C4-2B (cell line): ENCODE results near the gene PPIG.
"Not testable (repeated sequence)": the region's sequence is repeated elsewhere in the genome, so short reads cannot be mapped to it uniquely, and the experiment has no call there.

Experiments used
- H3K27ac ChIP-seq: fragments of 450-650 bp; 2 replicates; pipeline ENCODE4 v1.5.1; 2017
- ZFX ChIP-seq: fragments of 450-650 bp; IDR thresholded peaks from 2 replicates; pipeline ENCODE4 v1.6.1; 2017
- TF ChIP-seq, protein P1 (sequence below): fragments of 450-650 bp; conservative IDR thresholded peaks from 2 replicates; pipeline ENCODE4 v1.5.1; 2017; ENCODE audit warnings: mild to moderate bottlenecking

Gene PPIG

DNA sequence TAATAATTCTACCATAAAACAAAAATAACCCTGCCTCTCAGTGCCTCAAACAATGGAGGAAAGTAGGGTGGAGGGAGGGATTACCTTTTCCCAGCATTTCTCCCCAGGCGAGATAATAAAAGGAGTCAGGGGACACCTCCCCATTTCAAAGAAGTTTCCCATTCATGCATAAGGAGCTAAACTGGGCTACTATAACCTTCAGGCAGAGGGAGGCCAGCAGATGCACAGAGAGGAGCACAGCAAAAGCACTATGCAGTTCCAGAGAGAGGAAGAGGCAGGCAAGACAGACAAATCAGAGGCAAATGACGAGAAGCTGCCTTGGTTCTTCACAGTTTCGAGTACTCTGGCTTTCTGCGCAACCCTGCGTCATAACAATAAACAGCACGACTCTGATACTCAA is 92.7 kb downstream of the PPIG start:
- TF ChIP-seq ZFX, result no peak
- TF ChIP-seq, protein P1, sequence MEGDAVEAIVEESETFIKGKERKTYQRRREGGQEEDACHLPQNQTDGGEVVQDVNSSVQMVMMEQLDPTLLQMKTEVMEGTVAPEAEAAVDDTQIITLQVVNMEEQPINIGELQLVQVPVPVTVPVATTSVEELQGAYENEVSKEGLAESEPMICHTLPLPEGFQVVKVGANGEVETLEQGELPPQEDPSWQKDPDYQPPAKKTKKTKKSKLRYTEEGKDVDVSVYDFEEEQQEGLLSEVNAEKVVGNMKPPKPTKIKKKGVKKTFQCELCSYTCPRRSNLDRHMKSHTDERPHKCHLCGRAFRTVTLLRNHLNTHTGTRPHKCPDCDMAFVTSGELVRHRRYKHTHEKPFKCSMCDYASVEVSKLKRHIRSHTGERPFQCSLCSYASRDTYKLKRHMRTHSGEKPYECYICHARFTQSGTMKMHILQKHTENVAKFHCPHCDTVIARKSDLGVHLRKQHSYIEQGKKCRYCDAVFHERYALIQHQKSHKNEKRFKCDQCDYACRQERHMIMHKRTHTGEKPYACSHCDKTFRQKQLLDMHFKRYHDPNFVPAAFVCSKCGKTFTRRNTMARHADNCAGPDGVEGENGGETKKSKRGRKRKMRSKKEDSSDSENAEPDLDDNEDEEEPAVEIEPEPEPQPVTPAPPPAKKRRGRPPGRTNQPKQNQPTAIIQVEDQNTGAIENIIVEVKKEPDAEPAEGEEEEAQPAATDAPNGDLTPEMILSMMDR, result no peak
- H3K27ac ChIP-seq, result no peak overlapping the region

DNA sequence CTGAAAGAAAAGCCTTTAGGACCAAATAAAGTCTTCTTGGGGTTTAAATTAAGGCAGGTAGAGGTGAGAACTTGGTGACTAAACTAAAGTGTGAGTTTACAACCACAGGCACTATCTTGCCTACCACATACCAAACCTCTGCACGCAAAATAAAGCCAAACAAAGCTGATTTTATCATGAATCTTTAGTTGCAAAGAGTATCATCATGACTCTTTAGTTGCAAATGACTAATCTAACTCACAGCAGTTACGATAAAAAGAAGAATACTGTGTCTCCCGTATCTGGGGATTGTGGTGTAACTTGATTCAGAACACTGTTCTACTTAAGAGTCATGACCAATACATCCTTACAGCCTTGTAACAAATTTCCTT is 98.9 kb downstream of the PPIG start:
- no peak overlapping the region for H3K27ac ChIP-seq
- TF ChIP-seq, protein P1, result no peak
- TF ChIP-seq ZFX, result no peak

DNA sequence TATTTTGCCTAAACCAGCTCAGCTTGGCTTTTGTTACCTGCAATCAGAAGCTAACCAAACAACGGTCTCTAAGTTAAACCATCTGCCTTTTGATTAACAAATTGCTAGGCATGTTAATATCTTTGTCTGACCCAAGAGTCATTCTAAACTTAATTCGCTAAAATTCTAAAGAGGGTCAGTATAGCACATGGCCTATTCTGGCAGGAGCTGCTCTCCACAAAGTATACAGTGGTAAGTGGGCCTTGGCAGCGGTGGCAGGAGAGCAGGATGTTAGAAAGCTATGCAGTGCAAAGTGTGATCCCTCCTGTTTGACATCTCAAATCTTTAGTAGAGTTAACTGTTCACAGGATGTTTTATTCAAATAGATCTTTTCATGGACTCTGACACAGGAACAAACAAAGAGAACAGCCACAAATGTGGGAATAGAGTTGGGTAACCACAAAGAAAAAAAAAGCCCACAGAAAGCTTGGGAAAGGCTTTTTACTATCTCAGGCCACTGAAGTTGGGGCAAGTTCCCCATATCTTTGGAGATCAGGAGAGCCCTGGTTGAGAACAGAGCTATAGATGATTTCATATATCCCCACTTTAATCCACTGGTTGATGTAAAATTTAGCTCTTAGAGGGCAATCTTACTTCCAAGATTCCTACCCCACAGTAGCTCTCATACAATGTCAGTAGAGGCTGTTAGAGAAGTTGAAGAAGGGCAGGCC is 99.4 kb downstream of the PPIG start:
- H3K27ac ChIP-seq, result no peak overlapping the region
- TF ChIP-seq, protein P1, result no peak

DNA sequence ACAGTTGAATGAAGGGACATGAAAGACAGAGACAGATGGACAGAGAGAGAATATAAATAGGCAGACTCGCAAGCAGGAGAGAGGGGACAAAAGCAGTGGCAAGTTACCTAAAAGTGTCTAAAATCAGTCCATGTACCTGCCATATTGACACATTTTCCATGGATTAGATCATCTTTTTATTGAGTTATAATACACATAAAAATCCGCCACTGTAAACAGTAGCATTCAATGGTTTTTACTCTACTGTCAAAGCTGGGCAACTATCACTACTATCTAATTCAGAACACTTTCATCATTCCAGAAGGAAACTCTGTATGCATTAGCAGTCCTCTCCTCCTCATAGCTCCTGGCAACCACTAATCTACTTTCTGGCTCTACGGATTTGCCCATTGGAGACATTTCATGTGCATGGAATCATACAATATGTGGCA is 100.0 kb downstream of the PPIG start:
- TF ChIP-seq, protein P1, result no peak
- no peak for TF ChIP-seq ZFX
- no peak overlapping the region for H3K27ac ChIP-seq

DNA sequence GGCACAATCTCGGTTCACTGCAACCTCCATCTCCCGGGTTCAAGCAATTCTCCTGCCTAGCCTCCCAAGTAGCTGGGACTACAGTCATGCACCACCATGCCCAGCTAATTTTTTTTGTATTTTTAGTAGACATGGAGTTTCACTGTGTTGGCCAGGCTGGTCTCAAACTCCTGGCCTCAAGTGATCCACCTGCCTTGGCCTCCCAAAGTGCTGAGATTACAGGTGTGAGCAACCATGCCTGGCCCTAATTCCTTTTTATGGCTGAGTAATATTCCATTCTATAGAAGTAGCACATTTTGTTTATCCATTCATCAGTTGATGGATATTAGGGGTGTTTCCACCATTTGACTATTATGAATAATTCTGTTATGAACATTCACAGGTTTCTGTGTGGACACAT is 100.6 kb downstream of the PPIG start:
- H3K27ac ChIP-seq, result not testable (repeated sequence)

DNA sequence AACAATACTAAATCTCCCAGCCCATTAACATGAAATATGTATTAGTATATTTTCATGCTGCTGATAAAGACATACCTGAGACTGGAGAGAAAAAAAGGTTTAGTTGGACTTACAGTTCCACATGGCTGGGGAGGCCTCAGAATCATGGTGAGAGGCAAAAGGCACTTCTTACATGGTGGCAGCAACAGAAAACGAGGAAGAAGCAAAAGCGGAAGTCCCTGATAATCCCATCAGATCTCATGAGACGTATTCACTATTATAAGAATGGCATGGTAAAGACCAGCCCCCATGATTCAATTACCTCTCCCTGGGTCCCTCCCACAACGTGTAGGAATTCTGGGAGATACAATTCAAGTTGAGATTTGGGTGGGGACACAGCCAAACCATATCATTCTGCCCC is 102.7 kb downstream of the PPIG start:
- H3K27ac ChIP-seq, result not testable (repeated sequence)

DNA sequence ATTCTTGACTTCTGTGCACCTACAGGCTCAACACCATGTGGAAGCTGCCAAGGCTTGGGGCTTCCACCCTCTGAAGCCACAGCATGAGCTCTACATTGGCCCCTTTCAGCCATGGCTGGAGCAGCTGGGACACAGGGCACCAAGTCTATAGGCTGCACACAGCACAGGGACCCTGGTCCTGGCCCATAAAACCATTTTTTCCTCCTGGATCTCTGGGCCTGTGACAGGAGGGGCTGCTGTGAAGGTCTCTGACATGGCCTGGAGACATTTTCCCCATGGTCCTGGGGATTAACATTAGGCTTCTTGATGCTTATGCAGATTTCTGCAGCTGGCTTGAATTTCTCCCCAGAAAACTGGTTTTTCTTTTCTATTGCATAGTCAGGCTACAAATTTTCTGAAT is 103.8 kb downstream of the PPIG start:
- not testable (repeated sequence) for H3K27ac ChIP-seq

DNA sequence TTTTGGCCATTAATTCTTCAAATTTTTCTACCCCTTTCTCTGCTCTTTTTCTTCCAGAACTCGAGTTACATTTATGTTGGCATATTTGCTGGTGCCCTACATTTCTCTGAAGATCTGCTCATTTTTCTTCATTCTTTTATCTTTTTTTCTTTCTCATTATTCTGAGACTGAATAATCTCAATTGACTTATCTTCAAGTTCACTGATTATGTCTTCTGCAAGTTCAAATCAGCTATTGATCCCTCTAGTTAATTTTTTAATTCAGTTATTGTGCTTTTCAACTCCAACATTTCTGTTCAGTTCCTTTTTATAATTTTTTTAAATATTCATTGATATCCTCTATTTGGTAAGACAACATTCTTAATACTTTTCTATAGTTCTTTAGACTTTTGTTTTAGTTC is 106.8 kb downstream of the PPIG start:
- TF ChIP-seq ZFX, result no peak
- TF ChIP-seq, protein P1, result no peak
- no peak overlapping the region for H3K27ac ChIP-seq
